GM21390 (cell line): Measurements from ENCODE around the gene ADGRV1.
"Not testable (repeated sequence)": the region's sequence is repeated elsewhere in the genome, so short reads cannot be mapped to it uniquely, and the experiment has no call there.

Experiments
- ATAC-seq: cut with Tn5 transposase; IDR thresholded peaks from one replicate; pipeline ENCODE4 v1.9.1; 2021; ENCODE audit not compliant: unreplicated experiment

The ADGRV1 gene

GRCh38 chr5:90645024-90645610 lies 86.5 kb downstream of the ADGRV1 start:
- ATAC-seq = no peak

- ATAC-seq = no peak
These were observed 92.2 kb downstream of the ADGRV1 start for GRCh38 chr5:90650767-90651166.

- ATAC-seq = no peak
These were observed 95.6 kb downstream of the ADGRV1 start for GRCh38 chr5:90654215-90654614.

- ATAC-seq = no peak
These were observed 96.8 kb downstream of the ADGRV1 start for GRCh38 chr5:90655423-90655822.

- no peak for ATAC-seq
These were observed 98.4 kb downstream of the ADGRV1 start for GRCh38 chr5:90657030-90657429.

GRCh38 chr5:90657788-90658187 lies 99.2 kb downstream of the ADGRV1 start:
- no peak for ATAC-seq

GRCh38 chr5:90658620-90659019 lies 100.0 kb downstream of the ADGRV1 start:
- ATAC-seq = no peak

GRCh38 chr5:90668079-90668565 lies 109.5 kb downstream of the ADGRV1 start:
- ATAC-seq = not testable (repeated sequence)

- no peak for ATAC-seq
These were observed 116.6 kb downstream of the ADGRV1 start for GRCh38 chr5:90675222-90675621.

GRCh38 chr5:90680921-90681563 lies 122.4 kb downstream of the ADGRV1 start:
- no peak for ATAC-seq

GRCh38 chr5:90682278-90682677 lies 123.7 kb downstream of the ADGRV1 start:
- ATAC-seq = no peak

- no peak for ATAC-seq
These were observed 126.9 kb downstream of the ADGRV1 start for GRCh38 chr5:90685425-90686022.

- not testable (repeated sequence) for ATAC-seq
These were observed 127.8 kb downstream of the ADGRV1 start for GRCh38 chr5:90686363-90686762.

GRCh38 chr5:90687458-90687857 lies 128.9 kb downstream of the ADGRV1 start:
- not testable (repeated sequence) for ATAC-seq

- no peak for ATAC-seq
These were observed 130.5 kb downstream of the ADGRV1 start for GRCh38 chr5:90689064-90689463.

- no peak for ATAC-seq
These were observed 131.7 kb downstream of the ADGRV1 start for GRCh38 chr5:90690307-90690706.

- no peak for ATAC-seq
These were observed 132.9 kb downstream of the ADGRV1 start for GRCh38 chr5:90691533-90691932.

GRCh38 chr5:90696153-90696552 lies 137.6 kb downstream of the ADGRV1 start:
- ATAC-seq = no peak

- ATAC-seq = no peak
These were observed 141.7 kb downstream of the ADGRV1 start for GRCh38 chr5:90700299-90700698.

- no peak for ATAC-seq
These were observed 145.3 kb downstream of the ADGRV1 start for GRCh38 chr5:90703932-90704331.

- ATAC-seq = no peak
These were observed 149.1 kb downstream of the ADGRV1 start for GRCh38 chr5:90707698-90708097.
